Measurements from ENCODE around the gene NXT2. TPM values are rescaled to one million over a fixed set of nuclear protein-coding genes. Genes with fewer than 3 reads are reported as not detected.
"Not testable (repeated sequence)": the region's sequence is repeated elsewhere in the genome, so short reads cannot be mapped to it uniquely, and the experiment has no call there.

Gene NXT2
- total and polyA plus RNA-seq, 10 of the 15 experiments (the other 5 are each of a cell fraction or from before 2014, with no cell fraction given), result 10.8 to 38.1 (median 21.2) TPM

- TF ChIP-seq HDAC2 (IDR thresholded peaks at IDR 0.05) (no peak), RAD21 (IDR thresholded peaks at IDR 0.05; ENCODE audit: insufficient read depth, low read depth, low read length) (no peak), WRNIP1 (IDR thresholded peaks at IDR 0.05; ENCODE audit: borderline replicate concordance, low read depth, low read length) (no peak), BHLHE40 (IDR thresholded peaks at IDR 0.05; ENCODE audit: borderline replicate concordance in 1 of 2, low read depth in 2 of 2, low read length in 1 of 2) (no peak), PML (IDR thresholded peaks at IDR 0.05; ENCODE audit: low read length) (no peak), ZNF24 (IDR thresholded peaks at IDR 0.05) (no peak)
- TF ChIP-seq, protein P1, sequence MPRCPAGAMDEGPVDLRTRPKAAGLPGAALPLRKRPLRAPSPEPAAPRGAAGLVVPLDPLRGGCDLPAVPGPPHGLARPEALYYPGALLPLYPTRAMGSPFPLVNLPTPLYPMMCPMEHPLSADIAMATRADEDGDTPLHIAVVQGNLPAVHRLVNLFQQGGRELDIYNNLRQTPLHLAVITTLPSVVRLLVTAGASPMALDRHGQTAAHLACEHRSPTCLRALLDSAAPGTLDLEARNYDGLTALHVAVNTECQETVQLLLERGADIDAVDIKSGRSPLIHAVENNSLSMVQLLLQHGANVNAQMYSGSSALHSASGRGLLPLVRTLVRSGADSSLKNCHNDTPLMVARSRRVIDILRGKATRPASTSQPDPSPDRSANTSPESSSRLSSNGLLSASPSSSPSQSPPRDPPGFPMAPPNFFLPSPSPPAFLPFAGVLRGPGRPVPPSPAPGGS (IDR thresholded peaks at IDR 0.05; ENCODE audit: borderline replicate concordance, insufficient read depth, low read depth, low read length, poor library complexity, severe bottlenecking), result no peak
Measured at GRCh38 chrX:109537324-109537665, 651 bp downstream of the NXT2 start (continued).

DNA sequence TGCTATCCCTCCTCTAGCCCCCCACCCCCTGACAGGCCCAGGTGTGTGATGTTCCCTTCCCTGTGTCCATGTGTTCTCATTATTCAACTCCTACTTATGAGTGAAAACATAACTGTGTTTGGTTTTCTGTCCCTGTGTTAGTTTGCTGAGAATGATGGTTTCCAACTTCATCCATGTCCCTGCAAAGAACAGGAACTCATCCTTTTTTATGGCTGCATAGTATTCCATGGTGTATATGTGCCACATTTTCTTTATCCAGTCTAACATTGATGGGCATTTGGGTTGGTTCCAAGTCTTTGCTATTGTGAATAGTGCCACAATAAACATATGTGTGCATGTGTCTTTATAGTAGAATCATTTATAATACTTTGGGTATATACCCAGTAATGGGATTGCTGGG lies 2.4 kb downstream of the NXT2 start:
- H3K4me1 ChIP-seq (ENCODE audit: control insufficient read depth, insufficient read depth, low read length); in situ Hi-C loops (cut with MboI); FAIRE-seq: not testable (repeated sequence)

More for the DNA sequence above, 2.4 kb downstream of the NXT2 start:
- H3K4me2 ChIP-seq (ENCODE audit: control insufficient read depth, insufficient read depth); H3K27me3 ChIP-seq (replicated peaks in 1 of 2; ENCODE audit: control insufficient read depth in 2 of 2, insufficient read depth in 2 of 2, low read length in 1 of 2); H3K36me3 ChIP-seq (ENCODE audit: control insufficient read depth in 2 of 2, insufficient read depth in 2 of 2, low read length in 1 of 2); H4K20me1 ChIP-seq (ENCODE audit: control insufficient read depth, insufficient read depth); H3K4me3 ChIP-seq; H2AFZ ChIP-seq (ENCODE audit: control insufficient read depth, low read depth, low read length); DNase-seq (ENCODE audit: low read depth, low spot score); BruUV-seq (replicated peaks); ATAC-seq; POLR2A ChIA-PET; H3K79me2 ChIP-seq (ENCODE audit: control insufficient read depth, insufficient read depth, low read length); CTCF ChIA-PET; H3K9ac ChIP-seq (ENCODE audit: control insufficient read depth, insufficient read depth, low read length); RAD21 ChIA-PET (ENCODE audit: unreplicated experiment); H3K27ac ChIP-seq (ENCODE audit: control insufficient read depth, insufficient read depth); H3K9me3 ChIP-seq (replicated peaks; ENCODE audit: control insufficient read depth, insufficient read depth, low read length): not testable (repeated sequence)
- intact Hi-C loops (cut with micrococcal nuclease; ENCODE audit: unreplicated experiment), result loop anchor here (10.0 kb wide), 3 partner anchors 166 to 466 kb away; partner anchors contain the start of gene TMEM164
- SMC1A ChIA-PET (ENCODE audit: uncharacterized antibody, unreplicated experiment), result interaction anchor here (2.0 kb wide), 1 partner anchor 350 kb away, joined by 4 read pairs; no protein-coding TSS in a partner anchor

Data from GM12878 (cell line).